GM21447 (cell line): ENCODE data around the gene SETX.

ENCODE experiments used
- ATAC-seq: cut with Tn5 transposase; IDR thresholded peaks from one replicate; pipeline ENCODE4 v1.9.1; 2021; ENCODE audit not compliant: unreplicated experiment

SETX gene

DNA sequence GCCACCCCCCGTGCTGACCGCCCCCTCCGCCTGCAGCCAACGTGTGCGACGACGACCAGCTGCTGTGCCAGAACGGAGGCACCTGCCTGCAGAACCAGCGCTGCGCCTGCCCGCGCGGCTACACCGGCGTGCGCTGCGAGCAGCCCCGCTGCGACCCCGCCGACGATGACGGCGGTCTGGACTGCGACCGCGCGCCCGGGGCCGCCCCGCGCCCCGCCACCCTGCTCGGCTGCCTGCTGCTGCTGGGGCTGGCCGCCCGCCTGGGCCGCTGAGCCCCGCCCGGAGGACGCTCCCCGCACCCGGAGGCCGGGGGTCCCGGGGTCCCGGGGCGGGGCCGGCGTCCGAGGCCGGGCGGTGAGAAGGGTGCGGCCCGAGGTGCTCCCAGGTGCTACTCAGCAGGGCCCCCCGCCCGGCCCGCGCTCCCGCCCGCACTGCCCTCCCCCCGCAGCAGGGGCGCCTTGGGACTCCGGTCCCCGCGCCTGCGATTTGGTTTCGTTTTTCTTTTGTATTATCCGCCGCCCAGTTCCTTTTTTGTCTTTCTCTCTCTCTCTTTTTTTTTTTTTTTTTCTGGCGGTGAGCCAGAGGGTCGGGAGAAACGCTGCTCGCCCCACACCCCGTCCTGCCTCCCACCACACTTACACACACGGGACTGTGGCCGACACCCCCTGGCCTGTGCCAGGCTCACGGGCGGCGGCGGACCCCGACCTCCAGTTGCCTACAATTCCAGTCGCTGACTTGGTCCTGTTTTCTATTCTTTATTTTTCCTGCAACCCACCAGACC, 112.8 kb downstream of the SETX start:
- ATAC-seq, result no peak

DNA sequence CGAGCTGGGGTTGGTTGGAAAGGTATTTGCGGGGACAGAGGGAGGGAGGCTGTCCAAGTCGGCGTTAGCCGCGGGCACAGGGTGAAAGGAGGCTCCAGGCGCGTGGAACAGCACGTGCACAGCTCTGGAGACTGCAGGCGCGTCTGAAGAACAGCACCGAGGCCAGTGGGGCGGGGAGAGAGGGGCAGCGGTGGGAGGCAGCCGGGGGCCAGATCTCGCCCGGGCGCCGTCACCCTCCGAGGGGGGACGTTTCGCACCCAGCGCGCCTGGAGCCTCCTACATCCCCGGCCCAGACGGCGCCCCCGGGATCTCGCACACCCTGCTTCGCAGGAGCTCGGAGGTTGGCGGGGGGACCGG, 113.3 kb downstream of the SETX start:
- ATAC-seq, result no peak

DNA sequence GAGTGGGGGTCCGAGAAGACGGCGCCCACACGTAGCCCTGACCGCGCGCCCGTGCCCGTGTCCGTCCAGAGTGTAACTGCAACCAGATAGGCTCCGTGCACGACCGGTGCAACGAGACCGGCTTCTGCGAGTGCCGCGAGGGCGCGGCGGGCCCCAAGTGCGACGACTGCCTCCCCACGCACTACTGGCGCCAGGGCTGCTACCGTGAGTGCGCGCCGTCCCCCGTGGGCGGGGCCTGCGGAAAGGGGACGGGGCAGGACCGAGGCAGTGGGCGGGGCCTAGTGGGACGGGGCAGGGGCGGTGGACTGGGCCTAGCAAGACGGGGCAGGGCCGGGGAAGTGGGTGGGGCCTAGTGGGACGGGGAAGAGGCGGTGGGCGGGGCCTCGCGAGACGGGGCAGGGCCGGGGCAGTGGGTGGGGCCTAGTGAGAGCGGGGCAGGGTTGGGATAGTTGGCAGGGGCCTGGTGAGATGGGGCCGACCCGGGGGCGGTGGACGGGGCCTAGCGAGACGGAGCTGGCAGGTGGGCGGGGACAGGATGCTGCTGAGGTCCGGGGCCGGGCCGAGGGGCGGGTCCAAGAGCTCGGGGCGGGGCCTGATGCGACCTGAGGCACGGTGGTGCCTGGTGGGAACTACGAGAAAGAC, 113.8 kb downstream of the SETX start:
- peak; percentile 72 for ATAC-seq

DNA sequence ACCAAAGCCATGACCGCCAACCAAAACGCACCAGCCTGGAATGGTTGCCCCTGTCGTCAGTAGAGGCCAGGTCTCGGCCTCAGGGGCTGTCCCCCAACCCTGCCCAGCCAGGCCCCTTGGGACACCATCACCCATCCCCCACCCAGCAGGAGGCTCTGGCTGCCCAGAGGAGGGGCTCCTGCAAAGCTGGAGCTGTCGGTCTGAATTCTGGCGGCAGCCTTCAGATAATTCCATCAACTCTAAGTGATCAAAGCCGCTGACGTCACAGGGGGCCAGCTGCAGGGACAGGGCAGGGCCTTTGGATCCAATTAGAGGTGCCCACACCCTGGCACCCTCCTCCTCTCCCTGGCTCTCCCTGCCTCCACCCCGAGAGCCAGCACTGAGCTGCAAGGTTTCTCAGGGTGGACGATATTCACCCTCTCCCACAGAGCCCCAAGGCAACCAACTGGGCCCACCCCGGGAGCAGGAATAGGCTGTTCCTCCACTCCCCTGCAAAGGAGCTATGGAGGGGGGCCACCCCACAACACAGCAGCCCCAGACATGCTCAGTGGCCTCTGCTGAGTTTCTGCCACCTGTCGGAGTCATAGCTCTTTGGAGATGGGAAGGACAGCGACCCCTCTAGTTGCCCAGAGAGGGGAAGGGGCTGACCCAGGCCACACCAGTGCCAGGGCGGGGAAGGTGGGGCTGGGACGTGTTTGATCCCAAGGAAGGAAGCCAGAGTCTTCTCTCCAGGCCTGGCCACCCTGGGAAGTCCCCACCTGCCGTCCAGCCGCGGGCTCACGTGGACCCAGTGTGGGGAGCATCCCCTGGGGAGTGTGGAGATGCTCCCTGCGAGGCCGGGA, 114.6 kb downstream of the SETX start:
- no peak for ATAC-seq

DNA sequence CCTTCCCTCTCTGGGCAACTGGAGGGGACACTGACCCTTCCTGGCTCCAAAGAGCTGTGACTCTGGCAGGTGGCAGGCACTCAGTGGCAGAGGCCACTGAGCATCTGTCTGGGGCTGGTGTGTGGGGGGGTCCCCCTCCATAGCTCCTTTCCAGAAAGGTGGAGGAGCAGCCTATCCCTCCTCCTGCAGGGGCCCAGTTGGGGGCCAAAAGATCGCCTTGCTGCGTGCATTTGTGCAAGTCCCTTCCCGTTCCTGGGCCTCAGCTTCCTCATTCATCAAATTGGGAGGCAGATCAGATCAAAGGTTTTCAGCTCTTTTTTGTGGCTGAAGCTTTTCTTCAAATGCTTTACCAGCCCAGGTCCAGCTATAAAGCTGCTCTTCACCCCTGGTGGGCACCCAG, 115.3 kb downstream of the SETX start:
- ATAC-seq, result no peak

DNA sequence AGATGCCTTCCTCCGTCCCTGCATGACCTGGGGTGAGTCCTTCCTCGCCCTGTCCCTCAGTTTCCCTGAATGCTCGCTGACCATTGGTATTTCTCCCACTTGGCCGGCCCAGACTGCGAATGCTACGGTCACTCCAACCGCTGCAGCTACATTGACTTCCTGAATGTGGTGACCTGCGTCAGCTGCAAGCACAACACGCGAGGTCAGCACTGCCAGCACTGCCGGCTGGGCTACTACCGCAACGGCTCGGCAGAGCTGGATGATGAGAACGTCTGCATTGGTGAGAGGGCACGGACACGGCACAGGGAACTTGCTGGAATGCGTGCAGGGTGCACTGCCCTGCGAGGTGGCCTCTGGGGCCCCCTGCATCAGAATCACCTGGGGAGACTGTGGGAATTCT, 115.8 kb downstream of the SETX start:
- no peak for ATAC-seq

DNA sequence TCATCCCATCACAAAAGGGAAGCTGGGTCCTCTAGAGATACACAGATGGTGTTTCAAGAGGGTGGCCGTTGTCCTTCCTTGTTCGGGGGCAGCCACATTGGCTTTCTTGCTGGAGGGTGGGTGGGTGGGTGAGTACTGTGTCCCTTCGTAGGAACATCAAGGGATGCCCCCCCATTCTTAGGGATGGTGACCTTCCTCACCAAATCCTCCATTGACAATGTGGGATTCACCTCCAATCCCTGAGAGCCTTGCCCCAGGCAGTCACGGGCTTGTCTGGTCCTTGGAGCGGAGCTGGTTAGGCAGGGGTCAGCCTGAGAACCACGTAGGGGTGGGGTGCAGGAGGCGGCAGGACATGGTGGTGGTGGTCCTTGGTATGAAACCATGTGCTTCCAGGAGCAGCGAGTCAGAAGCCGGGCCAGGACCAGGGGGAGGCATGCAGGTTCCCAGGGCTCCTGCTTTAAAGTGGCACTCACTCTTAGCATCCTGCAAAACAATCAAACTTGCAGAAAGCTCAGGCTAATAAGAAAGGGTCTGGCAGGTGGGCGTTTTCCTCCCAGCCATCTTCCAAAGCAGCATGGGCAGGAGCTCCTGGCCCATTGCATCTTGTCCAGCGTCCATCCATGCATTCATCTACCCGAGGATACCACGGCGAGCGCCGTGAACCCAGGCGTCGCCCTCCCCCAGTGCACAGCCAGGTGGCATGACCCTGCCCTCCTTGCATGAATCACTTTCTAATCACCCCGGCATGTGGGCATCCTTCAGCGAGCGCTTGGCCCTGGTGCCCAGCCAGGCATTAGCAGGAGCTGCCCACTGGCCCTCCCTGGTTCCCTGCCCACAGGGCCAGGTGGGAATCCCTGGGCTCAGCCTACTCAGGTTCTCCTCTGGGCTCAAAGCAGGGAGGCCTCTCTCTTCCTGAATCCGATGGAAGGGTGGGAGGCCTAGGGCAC, 116.5 kb downstream of the SETX start:
- no peak for ATAC-seq

DNA sequence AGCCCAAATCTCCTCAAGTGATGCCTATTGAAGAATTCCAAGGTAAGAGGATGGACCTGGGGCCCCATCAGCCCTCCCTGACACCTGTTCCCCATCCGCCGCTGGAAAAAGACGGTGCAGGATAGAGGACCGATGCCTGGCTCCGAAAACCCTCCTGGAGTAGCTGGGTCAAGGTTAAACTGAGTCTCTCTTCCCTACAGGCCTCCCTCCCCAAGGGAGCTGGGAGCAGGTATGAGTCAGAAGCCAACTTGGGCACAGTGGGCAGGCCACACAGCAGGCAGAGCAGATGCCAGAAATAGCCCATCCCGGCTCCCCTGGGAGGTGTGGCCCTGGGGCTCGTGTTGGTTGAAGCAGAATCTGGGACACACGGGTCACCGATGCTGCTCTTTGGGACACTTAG, 117.3 kb downstream of the SETX start:
- no peak for ATAC-seq

DNA sequence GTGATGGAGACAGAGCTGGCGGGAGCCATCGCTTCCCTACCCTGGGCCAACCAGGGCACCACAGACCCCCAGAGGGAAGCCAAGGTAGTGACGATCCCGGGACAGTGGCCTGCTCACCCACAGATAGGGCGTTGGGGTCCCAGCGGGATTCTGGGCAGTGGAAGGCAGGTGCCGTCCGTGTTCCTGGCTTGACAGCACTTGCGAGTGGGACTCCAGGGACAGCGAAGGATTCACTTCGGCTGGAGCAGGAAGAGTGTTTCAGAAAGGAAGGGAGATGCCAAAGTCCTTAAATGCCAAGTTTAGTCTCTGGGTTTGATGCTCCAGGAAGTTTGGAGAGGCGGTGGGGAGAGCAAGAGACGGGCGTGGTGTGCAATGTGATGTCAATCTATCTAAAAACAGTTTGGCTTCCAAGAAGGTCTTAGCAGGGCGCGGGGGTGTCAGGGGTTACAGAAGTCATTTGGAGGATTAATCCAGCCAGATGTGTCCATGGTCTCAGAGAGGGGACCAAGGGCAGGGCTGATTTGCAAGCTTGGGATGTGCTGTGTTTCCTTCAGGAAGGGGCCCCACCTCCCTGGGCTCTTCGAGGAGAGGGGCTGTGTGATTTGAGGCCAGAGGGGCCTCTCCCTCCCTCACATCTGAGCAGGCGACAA, 118.0 kb downstream of the SETX start:
- no peak for ATAC-seq

DNA sequence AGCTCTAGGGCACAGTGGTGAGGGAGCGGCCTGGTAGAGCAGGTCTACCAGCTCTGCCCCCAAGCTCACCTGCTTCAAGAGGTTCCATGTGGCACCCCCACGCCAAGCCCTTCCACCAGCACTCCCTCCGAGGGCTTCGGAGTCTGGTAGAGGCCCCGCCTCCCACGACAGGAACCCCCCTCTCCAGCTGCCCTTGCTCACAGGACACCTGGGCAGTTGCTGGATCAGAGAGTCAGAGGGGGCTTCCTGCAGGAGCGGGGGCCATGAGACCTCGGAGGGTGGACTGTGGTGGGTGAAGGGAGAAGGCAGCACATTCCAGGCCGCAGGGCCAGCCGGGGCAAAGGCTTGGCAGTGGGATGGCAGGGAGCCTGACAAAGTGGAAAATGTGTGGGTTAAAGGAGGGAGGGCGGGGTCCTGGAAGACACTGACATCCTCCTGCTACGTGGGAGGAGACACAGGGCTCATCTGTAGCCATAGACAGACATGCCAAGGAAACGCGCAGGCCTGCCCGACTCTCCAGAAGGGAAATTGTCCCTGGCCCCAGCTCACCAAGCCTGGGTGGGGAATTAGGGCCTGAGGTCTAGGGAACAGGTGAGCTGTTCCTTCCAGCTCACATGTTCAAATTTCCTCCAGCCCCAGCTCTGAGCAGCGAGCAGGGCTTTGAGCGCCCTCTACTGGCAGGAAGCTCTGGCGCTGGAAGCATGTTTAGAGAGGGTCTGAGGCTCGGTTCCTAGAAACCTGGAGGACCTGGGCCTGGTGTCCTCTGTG, 118.7 kb downstream of the SETX start:
- ATAC-seq, result no peak

DNA sequence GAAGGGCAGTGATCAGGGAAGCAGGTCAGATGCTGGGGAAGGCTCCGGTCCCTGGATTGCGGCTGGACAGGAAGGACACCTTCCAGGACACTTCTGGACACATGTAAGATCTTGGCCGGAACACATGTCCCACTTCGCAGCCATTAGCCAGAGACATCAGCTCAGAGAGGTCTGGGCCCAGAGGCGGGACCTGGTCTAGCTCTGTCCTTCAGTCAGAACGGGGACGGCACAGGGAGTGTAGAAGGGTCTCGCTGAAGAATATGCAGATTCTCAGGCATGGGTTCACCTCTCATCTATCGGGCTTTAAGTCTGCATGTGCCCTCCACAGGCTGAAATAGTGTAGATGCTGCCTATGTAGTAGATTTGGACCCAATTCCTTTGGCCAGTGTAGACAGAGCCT, 119.7 kb downstream of the SETX start:
- ATAC-seq, result no peak

DNA sequence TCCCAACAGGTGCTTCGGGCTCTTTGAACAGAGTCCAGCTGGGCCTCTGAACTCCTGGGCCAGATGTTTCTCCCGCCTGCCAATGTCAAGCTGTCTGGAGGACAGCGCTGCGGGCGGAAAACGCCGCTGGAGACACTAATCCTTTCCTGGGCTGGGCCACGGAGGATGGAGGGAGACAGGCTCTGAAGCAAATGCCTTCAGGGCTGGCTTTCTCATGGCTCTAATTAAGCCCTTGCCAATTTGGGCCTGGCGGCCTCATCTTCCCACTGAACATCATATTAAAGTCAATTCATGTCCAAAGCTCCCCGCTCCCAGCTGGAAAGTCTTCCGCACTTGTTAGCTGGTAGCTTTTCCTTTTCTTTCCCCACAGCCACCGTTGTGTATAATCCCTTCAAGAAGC, 120.3 kb downstream of the SETX start:
- no peak for ATAC-seq

DNA sequence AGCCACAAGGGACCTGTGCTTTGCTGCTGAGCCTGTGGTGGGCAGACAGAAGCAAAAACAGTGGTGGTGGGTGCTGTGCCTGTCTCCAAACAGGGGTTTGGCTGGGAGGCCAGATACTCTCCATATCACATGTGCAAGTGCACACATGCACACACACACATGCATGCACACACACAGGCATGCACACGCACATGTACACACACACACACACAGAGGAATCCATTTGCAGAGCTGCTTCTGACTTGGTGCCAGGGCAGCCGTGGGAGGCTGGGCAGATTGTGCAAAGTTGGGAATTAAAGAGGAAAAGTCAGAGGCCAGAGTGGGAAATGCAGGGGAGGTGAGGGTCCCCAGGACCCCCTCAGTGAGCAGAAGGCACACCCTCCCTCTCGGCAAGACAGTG, 121.6 kb downstream of the SETX start:
- ATAC-seq, result no peak

DNA sequence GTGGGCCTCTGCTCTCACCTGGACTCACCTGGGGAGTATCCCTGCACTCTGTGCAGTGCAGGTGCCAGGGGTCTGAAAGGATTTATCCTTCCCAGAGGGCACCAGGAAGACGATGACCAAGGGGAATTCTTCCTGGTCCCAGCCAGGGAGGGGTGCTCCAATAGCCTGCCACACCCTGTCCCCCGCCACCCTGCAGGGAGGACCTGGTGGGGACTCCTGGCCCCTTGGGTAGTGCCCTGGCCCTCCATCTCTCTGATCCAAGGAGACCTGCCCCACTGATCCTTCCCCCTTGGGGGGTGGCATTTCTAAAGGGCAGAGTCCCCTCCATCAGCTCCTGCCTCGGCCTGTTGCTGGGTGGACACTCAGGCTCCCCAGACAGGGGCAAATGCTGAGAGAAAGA, 122.3 kb downstream of the SETX start:
- no peak for ATAC-seq

DNA sequence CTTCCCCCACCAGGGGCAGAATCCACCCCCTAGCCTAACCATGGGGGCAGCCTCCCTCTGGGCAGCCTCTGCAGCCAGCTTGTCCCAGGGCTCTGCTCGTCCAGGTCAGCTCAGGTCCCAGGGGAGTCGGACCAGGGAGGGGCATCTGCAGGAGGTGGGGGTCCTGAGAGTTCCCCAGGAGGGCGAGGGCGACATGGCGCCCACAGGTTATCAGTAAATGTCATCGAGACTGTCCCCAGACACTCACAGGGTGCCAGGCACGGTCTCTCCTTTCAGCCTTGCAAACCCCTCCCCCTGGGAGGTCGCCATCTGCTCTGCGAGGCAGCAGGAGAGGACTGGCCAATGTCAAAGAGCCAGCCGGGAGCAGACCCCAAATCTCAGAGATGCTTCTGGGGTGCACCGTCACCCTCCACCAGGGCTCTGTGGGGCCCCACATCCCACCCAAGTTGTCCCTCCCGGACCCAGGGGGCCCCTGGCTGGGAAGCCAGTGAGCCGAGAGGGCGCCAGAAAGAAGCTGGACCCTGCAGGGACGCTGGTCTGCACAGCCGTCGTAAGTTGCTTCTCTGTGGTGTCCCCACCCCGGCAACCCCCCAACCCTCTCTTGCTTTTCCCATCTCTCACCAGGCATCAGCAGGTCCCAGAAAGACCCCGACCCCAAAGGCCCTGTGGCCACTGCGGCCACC, 123.6 kb downstream of the SETX start:
- ATAC-seq, result no peak

DNA sequence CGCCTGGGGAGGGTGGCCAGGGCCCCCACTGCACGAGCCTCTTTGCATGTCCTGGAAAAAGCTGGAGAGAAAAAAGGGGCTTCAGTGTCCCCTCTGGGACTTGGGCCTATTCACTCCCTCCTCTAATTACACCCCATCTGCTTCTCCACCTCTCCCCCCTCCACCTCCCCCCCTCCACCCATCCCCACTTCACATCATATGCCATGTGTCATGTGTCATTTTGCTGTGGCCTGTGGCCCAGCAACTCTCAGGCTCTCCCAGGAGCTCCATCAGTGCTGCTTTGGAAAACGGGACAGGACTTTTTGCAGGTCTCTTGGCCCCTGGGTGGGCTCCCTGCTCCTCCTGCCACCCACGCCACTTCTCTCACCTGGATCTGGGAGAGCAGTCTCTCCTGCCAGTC, 124.2 kb downstream of the SETX start:
- no peak for ATAC-seq

DNA sequence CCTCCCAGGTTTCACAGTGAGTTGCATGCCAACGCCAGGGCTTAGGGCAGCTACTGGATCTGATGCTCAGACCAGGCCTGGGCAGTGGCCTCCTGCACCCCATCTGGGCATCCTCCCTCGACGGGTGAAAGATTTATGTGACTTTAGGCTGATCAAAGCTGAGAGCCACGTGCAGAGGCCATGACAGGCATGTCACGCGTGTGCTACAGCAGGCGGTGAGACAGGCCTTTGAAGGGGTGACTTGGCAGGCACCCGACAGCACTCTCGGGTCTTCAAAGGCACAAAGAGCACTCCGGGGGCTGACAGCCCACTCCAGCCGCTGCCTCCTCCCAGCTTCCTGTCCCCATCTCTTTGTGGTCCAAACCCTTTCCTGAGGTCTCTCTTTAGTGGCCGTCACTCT, 126.7 kb downstream of the SETX start:
- ATAC-seq, result no peak

DNA sequence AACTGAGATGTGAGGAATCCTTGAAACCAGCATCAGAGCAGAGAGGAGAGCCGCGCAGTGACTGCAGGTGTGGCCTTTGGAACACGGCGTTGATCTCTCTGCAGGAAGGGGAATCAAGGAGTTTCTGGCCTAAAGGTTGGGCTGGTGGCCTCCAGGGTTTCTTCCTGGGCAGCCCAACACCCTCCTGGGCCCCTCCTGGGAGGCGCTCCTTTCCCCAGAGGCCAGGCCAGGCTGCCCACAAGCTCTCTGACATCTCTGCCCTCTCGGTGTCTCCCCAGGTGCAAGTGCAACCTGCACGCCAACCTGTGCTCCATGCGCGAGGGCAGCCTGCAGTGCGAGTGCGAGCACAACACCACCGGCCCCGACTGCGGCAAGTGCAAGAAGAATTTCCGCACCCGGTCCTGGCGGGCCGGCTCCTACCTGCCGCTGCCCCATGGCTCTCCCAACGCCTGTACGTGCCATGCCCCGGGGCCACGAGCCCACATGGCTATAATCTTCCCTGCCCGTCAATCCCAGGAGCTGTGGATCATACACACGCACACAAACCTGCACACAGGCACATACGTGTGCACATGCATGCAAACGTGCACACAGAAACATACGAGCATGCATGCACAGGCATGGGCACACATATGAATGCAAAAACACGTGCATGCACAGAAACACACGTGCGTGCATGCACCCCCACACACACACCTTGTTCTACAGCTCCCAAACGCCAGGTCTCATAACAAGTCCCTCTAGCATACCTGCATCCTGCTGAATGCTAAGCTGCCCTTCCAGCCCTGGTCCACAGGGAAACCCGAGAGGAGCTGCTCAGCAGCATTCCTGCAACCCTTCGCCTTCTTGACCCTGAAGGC, 128.0 kb downstream of the SETX start:
- no peak for ATAC-seq
